BLaER1 (cell line): ENCODE measurements around the gene RPTOR.
A peak's percentile ranks its signal among the peaks of the same experiment; 100 is the strongest.

ENCODE experiments used
- H3K27ac ChIP-seq: shearing (Covaris generic); formaldehyde crosslinking; 2 replicates; pipeline ENCODE4 v1.8.1; 2022
- H3K27me3 ChIP-seq: shearing (Covaris generic); formaldehyde crosslinking; 2 replicates; pipeline ENCODE4 v1.8.1; 2022
- H3K36me3 ChIP-seq: shearing (Covaris generic); formaldehyde crosslinking; 2 replicates; pipeline ENCODE4 v1.8.1; 2022
- H3K4me1 ChIP-seq: shearing (Covaris generic); formaldehyde crosslinking; 2 replicates; pipeline ENCODE4 v1.8.1; 2022
- H3K4me2 ChIP-seq: shearing (Covaris generic); formaldehyde crosslinking; 2 replicates; pipeline ENCODE4 v1.8.1; 2022
- H3K4me3 ChIP-seq: shearing (Covaris generic); formaldehyde crosslinking; 2 replicates; pipeline ENCODE4 v1.8.1; 2022
- H3K9ac ChIP-seq: shearing (Covaris generic); formaldehyde crosslinking; 2 replicates; pipeline ENCODE4 v1.8.1; 2022
- H3K9me3 ChIP-seq: shearing (Covaris generic); formaldehyde crosslinking; 2 replicates; pipeline ENCODE4 v1.8.1; 2022
- H4K20me1 ChIP-seq: shearing (Covaris generic); formaldehyde crosslinking; 2 replicates; pipeline ENCODE4 v1.8.1; 2022
- Cebpa-rat ChIP-seq: shearing (Covaris generic); IDR thresholded peaks from 2 replicates; pipeline ENCODE4 v1.8.1; 2022

The RPTOR gene

DNA sequence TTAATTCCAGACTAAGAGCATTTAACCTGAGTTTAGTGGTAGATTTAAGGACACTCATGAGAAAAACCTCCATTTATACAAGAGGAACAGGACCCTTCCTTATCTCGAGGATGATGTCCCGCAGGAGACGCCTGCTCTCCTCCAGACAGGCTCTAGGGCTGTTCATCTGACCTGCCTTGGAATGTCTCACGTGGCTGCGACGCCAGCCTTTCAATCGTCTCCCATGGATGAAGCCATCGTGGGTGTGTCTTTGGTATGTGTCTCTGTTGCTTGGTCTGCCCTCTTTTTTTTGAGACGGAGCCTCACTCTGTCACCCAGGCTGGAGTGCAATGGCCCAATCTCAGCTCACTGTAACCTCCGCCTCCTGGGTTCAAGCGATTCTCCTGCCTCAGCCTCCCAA lies 463.5 kb downstream of the RPTOR start:
- no peaks in the 10 kb centered on the region for H3K36me3 ChIP-seq
- H3K27ac ChIP-seq: no peak overlapping the region
- no peak overlapping the region for H3K9ac ChIP-seq

DNA sequence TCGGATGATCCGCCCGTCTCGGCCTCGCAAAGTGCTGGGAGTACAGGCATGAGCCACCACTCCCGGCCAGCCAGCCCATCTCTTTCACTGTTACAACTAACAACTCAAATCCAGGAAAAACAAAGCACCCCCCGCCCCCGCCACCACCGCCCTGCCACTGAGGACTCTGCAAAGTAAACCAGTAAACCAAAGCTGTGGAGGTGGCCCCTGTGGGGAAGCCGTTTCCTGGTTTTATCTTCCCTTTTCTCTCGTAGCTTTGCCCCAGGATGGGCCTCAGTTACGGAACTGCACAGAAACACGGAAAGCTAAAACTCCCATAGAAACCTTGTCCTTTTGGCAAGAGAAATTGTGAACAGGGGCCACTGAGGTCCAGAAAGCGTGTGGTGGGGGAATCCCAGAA lies 464.5 kb downstream of the RPTOR start:
- Histone ChIP-seq H3K4me2 (peak overlapping the region; percentile 30), H4K20me1 (peaks cover 32% of the 10 kb centered on the region), H3K9me3 (peaks cover 29% of the 10 kb centered on the region), H3K9ac (no peak overlapping the region), H3K36me3 (no peaks in the 10 kb centered on the region), H3K27me3 (peaks cover 34% of the 10 kb centered on the region), H3K27ac (no peak overlapping the region), H3K4me1 (peaks cover 17% of the 10 kb centered on the region), H3K4me3 (no peak overlapping the region)
- no peak for TF ChIP-seq Cebpa-rat

More for the DNA sequence above, 463.5 kb downstream of the RPTOR start:
- Histone ChIP-seq H3K4me3 (no peak overlapping the region), H3K9me3 (peaks cover 29% of the 10 kb centered on the region), H4K20me1 (peaks cover 37% of the 10 kb centered on the region), H3K27me3 (peaks cover 44% of the 10 kb centered on the region), H3K4me2 (no peak overlapping the region), H3K4me1 (peaks cover 11% of the 10 kb centered on the region)
- no peak for TF ChIP-seq Cebpa-rat

- Histone ChIP-seq H4K20me1 (peaks cover 14% of the 10 kb centered on the region; the same call in 1 of the 2 replicates), H3K4me1 (peaks cover 18% of the 10 kb centered on the region), H3K36me3 (no peaks in the 10 kb centered on the region), H3K4me2 (no peak overlapping the region), H3K27ac (no peak overlapping the region), H3K9ac (no peak overlapping the region), H3K9me3 (peaks cover 31% of the 10 kb centered on the region), H3K4me3 (no peak overlapping the region), H3K27me3 (peaks cover 16% of the 10 kb centered on the region)
- TF ChIP-seq Cebpa-rat: no peak
Measured at GRCh38 chr17:81010935-81011334, 466.3 kb downstream of the RPTOR start.

GRCh38 chr17:81011951-81012350 lies 467.3 kb downstream of the RPTOR start:
- Histone ChIP-seq H3K4me3 (no peak overlapping the region), H4K20me1 (peaks cover 4% of the 10 kb centered on the region; the same call in 1 of the 2 replicates), H3K9ac (no peak overlapping the region), H3K9me3 (peaks cover 41% of the 10 kb centered on the region), H3K27ac (no peak overlapping the region), H3K36me3 (no peaks in the 10 kb centered on the region), H3K4me1 (peaks cover 18% of the 10 kb centered on the region), H3K27me3 (peaks cover 6% of the 10 kb centered on the region), H3K4me2 (no peak overlapping the region)
- no peak for TF ChIP-seq Cebpa-rat

- Histone ChIP-seq H3K4me3 (no peak overlapping the region), H3K9me3 (peaks cover 41% of the 10 kb centered on the region), H3K36me3 (no peaks in the 10 kb centered on the region), H4K20me1 (no peaks in the 10 kb centered on the region), H3K4me2 (peak overlapping the region; percentile 56; the same call in 1 of the 2 replicates), H3K27me3 (peaks cover 4% of the 10 kb centered on the region; the same call in 1 of the 2 replicates), H3K27ac (no peak overlapping the region), H3K9ac (no peak overlapping the region), H3K4me1 (peaks cover 26% of the 10 kb centered on the region)
- TF ChIP-seq Cebpa-rat: no peak
Measured at GRCh38 chr17:81012574-81013447, 468.2 kb downstream of the RPTOR start.

DNA sequence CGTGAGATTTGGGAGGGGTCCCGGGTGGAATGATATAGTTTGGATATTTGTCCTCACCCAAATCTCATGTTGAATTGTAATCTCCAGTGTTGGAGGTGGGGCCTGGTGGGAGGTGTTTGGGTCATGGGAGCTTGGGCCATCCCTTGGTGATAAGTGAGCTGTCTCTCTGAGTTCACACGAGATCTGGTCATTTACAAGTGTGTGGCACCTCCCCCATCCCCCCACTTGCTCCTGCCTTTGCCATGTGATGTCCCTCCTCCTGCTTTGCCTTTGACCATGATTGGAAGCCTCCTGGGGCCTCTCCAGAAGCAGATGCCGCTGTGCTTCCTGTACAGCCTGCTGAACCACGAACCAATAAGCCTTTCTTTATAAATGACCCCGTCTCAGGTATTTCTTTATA lies 469.0 kb downstream of the RPTOR start:
- Histone ChIP-seq H3K4me3 (no peak overlapping the region), H3K9ac (no peak overlapping the region), H3K27me3 (peaks cover 4% of the 10 kb centered on the region; the same call in 1 of the 2 replicates), H3K4me1 (peaks cover 34% of the 10 kb centered on the region), H3K9me3 (peaks cover 41% of the 10 kb centered on the region), H3K27ac (no peak overlapping the region), H3K4me2 (peak overlapping the region; percentile 56), H4K20me1 (no peaks in the 10 kb centered on the region), H3K36me3 (no peaks in the 10 kb centered on the region)
- TF ChIP-seq Cebpa-rat: no peak

DNA sequence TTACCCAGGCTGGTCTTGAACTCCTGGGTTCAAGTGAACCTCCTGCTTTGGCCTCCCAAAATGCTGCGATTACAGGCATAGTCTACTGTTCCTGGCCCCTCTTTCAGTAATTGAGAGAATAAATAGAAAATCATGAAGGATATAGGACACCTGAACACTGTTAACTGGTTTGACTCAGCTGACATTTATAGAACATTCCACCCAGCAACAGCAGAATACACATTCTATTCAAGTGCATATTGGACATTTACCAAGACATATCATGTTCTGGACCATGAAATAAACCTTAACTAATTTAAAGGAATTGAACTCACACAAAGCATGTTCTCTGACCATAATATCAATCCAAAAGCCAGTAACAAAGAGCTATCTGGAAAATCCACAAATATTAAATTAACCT lies 470.5 kb downstream of the RPTOR start:
- TF ChIP-seq Cebpa-rat: no peak
- Histone ChIP-seq H3K9ac (no peak overlapping the region), H3K4me2 (no peak overlapping the region), H3K27ac (no peak overlapping the region), H3K27me3 (no peaks in the 10 kb centered on the region), H4K20me1 (no peaks in the 10 kb centered on the region), H3K4me1 (peaks cover 41% of the 10 kb centered on the region), H3K36me3 (no peaks in the 10 kb centered on the region), H3K9me3 (peaks cover 41% of the 10 kb centered on the region), H3K4me3 (no peak overlapping the region)
